Omental fat pad (tissue), 4 donors: ENCODE data around the gene HIGD1C. TPM values are rescaled to one million over a fixed set of nuclear protein-coding genes. Genes with fewer than 3 reads are reported as not detected.
"Not testable (repeated sequence)": the region's sequence is repeated elsewhere in the genome, so short reads cannot be mapped to it uniquely, and the experiment has no call there.

Source experiments
- ATAC-seq: fragments of 150-250 bp; one replicate; pipeline ENCODE4 v1.9.1; 2016; ENCODE audit warnings: mild to moderate bottlenecking, moderate library complexity; ENCODE audit not compliant: low FRiP score
- DNase-seq: peaks from one replicate; pipeline ENCODE4 v3.0.0-alpha.2; 2019; ENCODE audit warnings: low spot score
- total RNA-seq, 4 donors: library from RNA; depleted of rRNA; stranded (reverse); fragments of >200 nt; gene quantifications; one replicate each; pipeline ENCODE4 v1.1.0, GENCODE V29; 2016
- TF ChIP-seq, protein P1 (sequence below), 3 donors: fragments of 450-650 bp; IDR thresholded peaks; one replicate each; pipeline ENCODE4 v1.5.1; 2016 to 2017; ENCODE audit warnings: antibody characterized with exemption in 3 of 3, mild to moderate bottlenecking in 3 of 3, moderate library complexity in 2 of 3

HIGD1C gene
- total RNA-seq, 4 donors from 2014 or later: not detected

- no peak for ATAC-seq
- TF ChIP-seq, protein P1, sequence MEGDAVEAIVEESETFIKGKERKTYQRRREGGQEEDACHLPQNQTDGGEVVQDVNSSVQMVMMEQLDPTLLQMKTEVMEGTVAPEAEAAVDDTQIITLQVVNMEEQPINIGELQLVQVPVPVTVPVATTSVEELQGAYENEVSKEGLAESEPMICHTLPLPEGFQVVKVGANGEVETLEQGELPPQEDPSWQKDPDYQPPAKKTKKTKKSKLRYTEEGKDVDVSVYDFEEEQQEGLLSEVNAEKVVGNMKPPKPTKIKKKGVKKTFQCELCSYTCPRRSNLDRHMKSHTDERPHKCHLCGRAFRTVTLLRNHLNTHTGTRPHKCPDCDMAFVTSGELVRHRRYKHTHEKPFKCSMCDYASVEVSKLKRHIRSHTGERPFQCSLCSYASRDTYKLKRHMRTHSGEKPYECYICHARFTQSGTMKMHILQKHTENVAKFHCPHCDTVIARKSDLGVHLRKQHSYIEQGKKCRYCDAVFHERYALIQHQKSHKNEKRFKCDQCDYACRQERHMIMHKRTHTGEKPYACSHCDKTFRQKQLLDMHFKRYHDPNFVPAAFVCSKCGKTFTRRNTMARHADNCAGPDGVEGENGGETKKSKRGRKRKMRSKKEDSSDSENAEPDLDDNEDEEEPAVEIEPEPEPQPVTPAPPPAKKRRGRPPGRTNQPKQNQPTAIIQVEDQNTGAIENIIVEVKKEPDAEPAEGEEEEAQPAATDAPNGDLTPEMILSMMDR (IDR thresholded peaks at IDR 0.05): no peak
- no peak for DNase-seq
Measured at GRCh38 chr12:51008329-51009055, 56.1 kb downstream of the HIGD1C start.

DNA sequence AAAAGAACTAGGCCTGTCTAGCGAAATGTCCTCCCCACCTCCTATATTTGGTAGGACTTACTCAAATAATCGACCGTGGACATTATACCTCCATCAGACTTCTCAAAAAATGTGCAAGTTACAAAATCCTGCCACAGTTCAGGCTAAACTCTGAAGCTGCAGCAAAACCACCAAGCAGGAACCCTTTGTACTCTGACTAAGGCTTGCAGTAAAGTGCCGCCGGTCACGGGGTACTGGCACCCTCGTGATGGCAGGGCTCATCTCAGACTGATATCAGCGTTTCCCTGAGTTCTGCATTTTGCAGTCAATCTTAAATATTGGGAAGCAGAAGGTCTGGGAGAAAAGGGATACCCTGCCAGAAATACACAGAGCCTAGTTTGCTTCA is 56.7 kb downstream of the HIGD1C start:
- no peak for ATAC-seq
- DNase-seq: no peak
- TF ChIP-seq, protein P1 (IDR thresholded peaks at IDR 0.05): no peak

- TF ChIP-seq, protein P1 (IDR thresholded peaks at IDR 0.05): no peak
- DNase-seq: no peak
- ATAC-seq: no peak
Measured at GRCh38 chr12:51011955-51012354, 59.6 kb downstream of the HIGD1C start.

GRCh38 chr12:51012570-51013236 is 60.4 kb downstream of the HIGD1C start:
- DNase-seq (no peak), ATAC-seq (no peak)
- TF ChIP-seq, protein P1 (IDR thresholded peaks at IDR 0.05): no peak

GRCh38 chr12:51013441-51013840 is 61.1 kb downstream of the HIGD1C start:
- no peak for ATAC-seq
- TF ChIP-seq, protein P1 (IDR thresholded peaks at IDR 0.05): no peak
- no peak for DNase-seq

DNA sequence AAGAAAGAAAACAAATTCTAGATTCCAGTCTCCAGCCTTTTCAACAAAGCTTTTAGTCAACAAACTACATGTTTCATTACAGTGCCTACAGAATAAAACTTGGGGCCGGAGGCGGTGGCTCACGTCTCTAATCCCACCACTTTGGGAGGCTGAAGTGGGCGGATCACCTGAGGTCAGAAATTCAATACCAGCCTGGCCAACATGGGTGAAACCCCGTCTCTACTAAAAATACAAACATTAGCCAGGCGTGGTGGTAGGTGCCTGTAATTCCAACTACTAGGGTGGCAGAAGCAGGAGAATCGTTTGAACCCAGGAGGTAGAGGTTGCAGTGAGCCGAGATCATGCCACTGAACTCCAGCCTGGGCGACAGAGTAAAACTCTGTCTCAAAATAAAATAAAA is 62.1 kb downstream of the HIGD1C start:
- not testable (repeated sequence) for DNase-seq, ATAC-seq

- ATAC-seq (no peak), DNase-seq (no peak)
- TF ChIP-seq, protein P1 (IDR thresholded peaks at IDR 0.05): no peak
Measured at GRCh38 chr12:51017452-51017851, 65.1 kb downstream of the HIGD1C start.
